Activated T-cell treated with anti-CD3 and anti-CD28 coated beads, Interleukin-2, amount 50 U/mL, for 24 hours (primary cell): ENCODE measurements around the gene SLC24A3.

Source experiments
- DNase-seq: peaks from one replicate; pipeline ENCODE4 v3.0.0-alpha.2; 2020
- H3K27ac Mint-ChIP-seq: 2 replicates; pipeline ENCODE4 v1.8.0; 2020; ENCODE audit warnings: mild to moderate bottlenecking, mixed read lengths
- H3K27me3 Mint-ChIP-seq: 2 replicates; pipeline ENCODE4 v1.8.0; 2020; ENCODE audit warnings: mixed read lengths
- H3K36me3 Mint-ChIP-seq: 2 replicates; pipeline ENCODE4 v1.8.0; 2020; ENCODE audit warnings: low read depth, mixed read lengths
- H3K4me1 Mint-ChIP-seq: 2 replicates; pipeline ENCODE4 v1.8.0; 2020; ENCODE audit warnings: low read depth, mixed read lengths
- H3K4me3 Mint-ChIP-seq: 2 replicates; pipeline ENCODE4 v1.8.0; 2020; ENCODE audit warnings: mild to moderate bottlenecking, moderate library complexity, mixed read lengths
- H3K9me3 Mint-ChIP-seq: 2 replicates; pipeline ENCODE4 v1.8.0; 2020; ENCODE audit warnings: mixed read lengths

Gene SLC24A3

GRCh38 chr20:19769507-19769906, 557.1 kb downstream of the SLC24A3 start:
- Mint-ChIP-seq H3K27ac (no peak overlapping the region), H3K9me3 (no peaks in the 10 kb centered on the region), H3K36me3 (no peaks in the 10 kb centered on the region), H3K4me1 (no peaks in the 10 kb centered on the region), H3K4me3 (no peak overlapping the region), H3K27me3 (peaks cover 16% of the 10 kb centered on the region)
- DNase-seq: no peak

- Mint-ChIP-seq H3K27me3 (peaks cover 16% of the 10 kb centered on the region), H3K4me1 (no peaks in the 10 kb centered on the region), H3K9me3 (no peaks in the 10 kb centered on the region), H3K27ac (no peak overlapping the region), H3K4me3 (no peak overlapping the region), H3K36me3 (no peaks in the 10 kb centered on the region)
- DNase-seq: no peak
Measured at GRCh38 chr20:19770375-19770774, 557.9 kb downstream of the SLC24A3 start.

- no peaks in the 10 kb centered on the region for H3K36me3 Mint-ChIP-seq
- no peak overlapping the region for H3K27ac Mint-ChIP-seq
- H3K4me3 Mint-ChIP-seq: no peak overlapping the region
- no peak for DNase-seq
- H3K4me1 Mint-ChIP-seq: no peaks in the 10 kb centered on the region
- H3K27me3 Mint-ChIP-seq: peaks cover 16% of the 10 kb centered on the region
- H3K9me3 Mint-ChIP-seq: no peaks in the 10 kb centered on the region
Measured at GRCh38 chr20:19771031-19771430, 558.6 kb downstream of the SLC24A3 start.
